Measurements from ENCODE around the gene ECPAS.

Gene ECPAS

DNA sequence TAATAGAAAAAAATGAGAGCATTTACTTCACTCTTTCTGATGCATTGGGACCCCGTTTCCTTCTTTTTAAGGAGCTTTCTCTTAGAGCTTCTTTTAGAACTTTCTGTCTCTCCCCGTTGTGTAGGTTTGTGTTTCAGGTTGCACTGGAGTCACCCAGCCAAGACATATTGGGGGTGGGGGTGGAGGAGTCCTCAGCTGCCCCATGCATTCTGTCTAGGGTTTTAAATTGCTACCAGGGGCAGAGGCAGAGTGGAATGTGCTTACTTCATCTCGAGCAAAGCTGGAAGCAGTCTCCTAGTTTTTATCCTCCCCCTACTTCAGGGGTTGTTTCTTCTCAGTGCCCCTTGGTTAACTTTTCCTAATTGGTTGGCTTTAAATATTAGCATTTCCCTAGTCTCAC lies 163.6 kb downstream of the ECPAS start:
- no peak for DNase-seq

DNA sequence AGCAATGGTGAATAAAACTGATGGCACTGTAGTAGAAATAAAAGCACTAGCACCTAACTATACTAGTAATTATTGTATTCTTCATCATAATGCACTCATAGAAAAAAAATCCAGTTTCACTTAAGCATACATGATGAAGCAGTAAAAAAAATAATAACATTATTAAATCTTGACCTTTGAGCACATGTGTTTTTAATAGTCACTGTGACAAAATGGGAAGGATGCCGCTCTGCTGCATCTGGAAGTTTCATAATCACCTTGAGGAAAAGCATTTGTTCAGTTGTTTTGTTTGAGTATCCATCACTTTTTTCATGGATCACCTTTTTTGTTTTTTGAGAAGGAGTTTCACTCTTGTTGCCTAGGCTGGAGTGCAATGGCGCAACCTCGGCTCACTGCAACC lies 167.4 kb downstream of the ECPAS start:
- DNase-seq, result no peak
